Thyroid gland (tissue), 4 donors: ENCODE measurements around the gene L1CAM.

Experiments
- POLR2A ChIP-seq, 2 donors: fragments of 450-650 bp; IDR thresholded peaks; one replicate each; pipeline ENCODE4 v1.6.1; 2017; ENCODE audit warnings: antibody characterized with exemption in 2 of 2, mild to moderate bottlenecking in 2 of 2, moderate library complexity in 1 of 2
- TF ChIP-seq, protein P1 (sequence below), 6 experiments: fragments of 200-600 bp in 3 of 6; fragments of 450-650 bp in 3 of 6; sonication (generic) in 3 of 6; IDR thresholded peaks; one replicate each; pipeline ENCODE4 v1.5.1; 2016 to 2019; ENCODE audit warnings: antibody characterized with exemption in 6 of 6, mild to moderate bottlenecking in 2 of 6, inconsistent platforms in 1 of 6, moderate library complexity in 1 of 6

DNA sequence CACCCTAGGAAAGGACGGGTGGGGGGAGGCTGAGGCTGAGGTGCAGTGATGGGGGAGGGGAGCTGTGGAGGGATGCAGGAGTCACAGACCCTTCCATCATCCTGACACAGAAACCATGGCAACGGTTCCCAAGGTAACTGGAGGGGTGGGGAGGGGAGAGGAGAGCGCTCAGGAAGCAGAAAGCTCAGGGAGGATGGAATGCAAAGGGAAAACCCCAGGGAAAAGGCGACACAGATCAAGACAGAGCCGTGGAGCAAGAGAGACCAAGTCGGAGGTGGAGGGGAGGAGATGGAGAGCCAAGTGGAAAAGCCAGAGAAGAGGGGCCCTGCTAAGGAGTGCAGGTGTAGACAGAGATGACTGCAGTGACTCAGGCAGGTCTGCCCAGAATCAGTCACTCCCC, 14.5 kb downstream of the L1CAM start:
- TF ChIP-seq, protein P1, sequence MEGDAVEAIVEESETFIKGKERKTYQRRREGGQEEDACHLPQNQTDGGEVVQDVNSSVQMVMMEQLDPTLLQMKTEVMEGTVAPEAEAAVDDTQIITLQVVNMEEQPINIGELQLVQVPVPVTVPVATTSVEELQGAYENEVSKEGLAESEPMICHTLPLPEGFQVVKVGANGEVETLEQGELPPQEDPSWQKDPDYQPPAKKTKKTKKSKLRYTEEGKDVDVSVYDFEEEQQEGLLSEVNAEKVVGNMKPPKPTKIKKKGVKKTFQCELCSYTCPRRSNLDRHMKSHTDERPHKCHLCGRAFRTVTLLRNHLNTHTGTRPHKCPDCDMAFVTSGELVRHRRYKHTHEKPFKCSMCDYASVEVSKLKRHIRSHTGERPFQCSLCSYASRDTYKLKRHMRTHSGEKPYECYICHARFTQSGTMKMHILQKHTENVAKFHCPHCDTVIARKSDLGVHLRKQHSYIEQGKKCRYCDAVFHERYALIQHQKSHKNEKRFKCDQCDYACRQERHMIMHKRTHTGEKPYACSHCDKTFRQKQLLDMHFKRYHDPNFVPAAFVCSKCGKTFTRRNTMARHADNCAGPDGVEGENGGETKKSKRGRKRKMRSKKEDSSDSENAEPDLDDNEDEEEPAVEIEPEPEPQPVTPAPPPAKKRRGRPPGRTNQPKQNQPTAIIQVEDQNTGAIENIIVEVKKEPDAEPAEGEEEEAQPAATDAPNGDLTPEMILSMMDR (IDR thresholded peaks at IDR 0.05) = no peak
- TF ChIP-seq POLR2A (IDR thresholded peaks at IDR 0.05) = no peak
